GM19452 (cell line): Measurements from ENCODE around the gene ELL2.
"Not testable (repeated sequence)": the region's sequence is repeated elsewhere in the genome, so short reads cannot be mapped to it uniquely, and the experiment has no call there.

Experiments used
- ATAC-seq: cut with Tn5 transposase; IDR thresholded peaks from one replicate; pipeline ENCODE4 v1.9.1; 2021; ENCODE audit not compliant: unreplicated experiment

Gene ELL2

DNA sequence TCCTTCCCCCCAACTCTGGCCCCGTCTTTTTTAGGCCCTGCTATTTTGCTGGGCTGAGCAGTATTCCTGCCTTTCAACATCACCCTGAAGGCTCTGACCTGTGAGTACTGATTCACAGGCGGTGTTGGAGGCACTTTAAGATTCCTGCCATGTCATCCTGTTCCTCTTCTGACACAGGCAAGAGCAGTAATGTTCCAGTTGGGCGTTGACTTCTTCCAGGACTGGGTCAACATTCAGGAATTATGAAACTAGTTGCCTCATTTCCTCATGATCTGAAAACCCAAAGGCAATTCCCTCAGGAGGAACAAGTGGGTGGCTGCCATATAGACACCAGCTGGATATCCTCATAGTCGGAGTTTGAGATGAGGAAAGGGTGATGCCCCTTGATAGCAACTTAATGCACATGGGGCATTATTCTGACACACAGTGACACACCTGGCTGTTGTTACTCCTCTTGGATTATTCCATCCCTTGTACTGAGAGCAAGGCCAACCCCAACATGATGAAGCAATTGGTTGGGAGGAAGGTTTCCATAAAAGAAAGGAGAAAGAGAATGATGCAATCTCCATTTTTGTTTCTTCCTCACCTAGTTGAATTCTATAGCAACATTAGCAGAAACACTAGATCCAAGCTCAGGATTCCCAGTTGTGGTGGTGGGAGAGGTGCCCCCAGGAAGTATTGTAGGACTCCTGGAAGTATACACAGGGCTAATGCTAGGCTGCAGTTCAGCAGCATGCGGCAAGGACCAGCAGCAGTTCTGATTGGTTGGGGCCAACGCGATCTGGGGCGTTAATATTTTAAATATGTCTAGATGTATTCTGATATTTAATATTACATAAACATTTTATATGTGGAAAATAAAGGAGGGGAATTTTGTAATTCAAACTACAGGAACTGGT lies 119.5 kb downstream of the ELL2 start:
- ATAC-seq: no peak

DNA sequence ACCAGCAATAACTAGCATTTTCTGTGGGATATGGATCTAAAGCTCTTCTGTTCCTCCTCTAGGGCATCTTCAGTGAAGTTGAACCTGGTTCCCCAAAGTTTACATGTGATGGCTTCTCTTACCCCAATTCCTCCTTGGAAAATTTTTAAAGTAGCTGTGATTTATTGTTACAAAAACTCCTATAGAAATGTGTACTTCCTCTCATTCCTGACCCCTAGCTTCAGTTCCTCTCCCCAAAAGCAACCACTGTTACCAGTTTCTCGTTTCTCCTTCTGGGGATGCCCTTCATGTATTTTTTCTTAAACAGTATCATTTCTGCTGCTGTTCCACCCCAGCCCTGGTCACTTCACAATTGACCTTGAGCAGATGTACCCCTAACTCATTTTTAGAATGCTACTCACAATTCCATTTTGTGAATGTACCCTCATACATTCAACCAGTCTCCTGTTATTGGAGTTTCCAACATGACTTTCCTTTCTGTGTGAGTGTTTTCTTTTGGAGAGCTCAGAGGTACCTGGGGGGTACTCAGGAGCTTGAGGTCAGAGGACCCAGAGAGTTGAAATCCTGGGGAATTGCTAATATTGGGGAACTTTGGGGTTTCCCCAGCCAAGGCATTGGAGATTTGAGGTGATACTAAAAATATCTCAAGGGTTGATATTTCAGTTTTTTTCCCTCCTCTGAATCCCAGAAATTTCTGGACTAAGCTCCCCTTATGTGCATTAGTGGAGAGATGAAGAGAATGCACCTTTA lies 120.5 kb downstream of the ELL2 start:
- no peak for ATAC-seq

DNA sequence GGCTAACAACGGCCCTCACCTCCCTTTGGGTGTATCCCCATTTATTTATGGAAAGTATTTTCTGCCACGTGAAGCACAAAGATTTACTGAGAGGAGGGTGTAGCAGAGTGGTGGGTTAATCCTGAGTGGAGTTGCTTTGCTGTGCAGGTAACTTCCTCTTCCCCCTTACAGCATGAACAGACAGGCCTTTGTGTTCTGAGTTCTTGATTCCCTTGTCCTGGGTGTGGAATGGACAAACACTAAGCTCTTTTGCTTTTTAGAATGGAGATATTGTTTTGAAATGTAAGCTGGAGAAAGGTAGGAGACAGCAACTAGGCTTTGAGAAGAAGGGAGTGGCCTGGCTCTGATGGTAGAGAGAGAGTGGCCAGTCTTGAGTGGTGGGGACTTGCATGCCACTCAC lies 122.0 kb downstream of the ELL2 start:
- no peak for ATAC-seq

GRCh38 chr5:95838556-95838955 lies 123.1 kb downstream of the ELL2 start:
- no peak for ATAC-seq

GRCh38 chr5:95838001-95838520 lies 123.6 kb downstream of the ELL2 start:
- no peak for ATAC-seq

- no peak for ATAC-seq
These were observed 124.2 kb downstream of the ELL2 start for GRCh38 chr5:95837492-95837891.

- not testable (repeated sequence) for ATAC-seq
These were observed 124.7 kb downstream of the ELL2 start for GRCh38 chr5:95836971-95837370.

- ATAC-seq: no peak
These were observed 125.1 kb downstream of the ELL2 start for GRCh38 chr5:95836544-95836943.

DNA sequence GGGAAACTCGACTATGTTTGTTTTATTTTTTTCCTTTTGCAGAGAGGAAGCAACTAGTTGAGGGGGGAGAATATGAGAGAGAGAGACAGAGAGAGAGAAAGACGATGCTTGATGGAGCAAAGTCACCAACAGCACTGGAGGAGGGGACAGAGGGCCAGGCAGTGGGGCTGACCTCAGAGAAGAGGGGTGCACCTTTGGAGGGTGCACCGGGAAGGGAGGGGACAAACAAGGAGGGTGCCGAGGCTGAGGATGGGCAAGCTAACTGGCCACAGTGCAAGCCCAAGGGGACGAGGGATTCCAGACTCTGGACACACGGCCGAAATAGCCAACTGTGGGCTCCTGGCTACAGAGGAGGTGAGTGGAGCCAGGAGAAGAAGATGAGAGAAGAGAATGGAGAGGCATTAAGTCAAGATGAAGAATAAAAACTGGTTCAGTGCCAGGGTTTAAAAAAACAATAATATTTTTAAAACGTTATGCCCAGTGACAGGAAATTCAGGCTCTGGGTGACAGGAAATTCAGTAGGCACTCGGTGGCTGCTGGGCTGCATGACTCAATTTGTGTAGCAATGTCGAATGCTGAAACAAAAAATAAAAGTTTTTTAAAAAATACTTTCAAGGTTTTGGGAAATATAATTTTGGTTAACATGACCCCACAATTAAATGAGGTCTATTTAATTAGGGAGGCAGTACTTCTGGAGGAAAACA lies 125.8 kb downstream of the ELL2 start:
- no peak for ATAC-seq
